COR-L47 (cell line): Measurements from ENCODE around the gene RHOV.

Experiments
- DNase-seq: peaks from one replicate; lab custom pipeline; 2025; lab: John Stamatoyannopoulos, UW

The RHOV gene

GRCh38 chr15:40845036-40845435 is 29.0 kb downstream of the RHOV start:
- no peak for DNase-seq

- peak; percentile 8 for DNase-seq
Observed at GRCh38 chr15:40844696-40845030, 29.4 kb downstream of the RHOV start.

GRCh38 chr15:40843885-40844695 is 29.9 kb downstream of the RHOV start, which contains the start of gene SPINT1:
Gene SPINT1 (plus strand): TSS chr15:40844048. CDS start chr15:40844555, 507 bp downstream.
- DNase-seq, result peak; percentile 23

GRCh38 chr15:40843261-40843884 is 30.7 kb downstream of the RHOV start:
- no peak for DNase-seq

- no peak for DNase-seq
Observed at GRCh38 chr15:40841741-40842140, 32.3 kb downstream of the RHOV start.

- DNase-seq, result no peak
Observed at GRCh38 chr15:40838756-40839155, 35.3 kb downstream of the RHOV start.

- no peak for DNase-seq
Observed at GRCh38 chr15:40836020-40836419, 38.0 kb downstream of the RHOV start.

GRCh38 chr15:40832903-40833302 is 41.1 kb downstream of the RHOV start:
- DNase-seq, result no peak

- no peak for DNase-seq
Observed at GRCh38 chr15:40831861-40832260, 42.2 kb downstream of the RHOV start.

- DNase-seq, result peak; percentile 81
Observed at GRCh38 chr15:40830884-40831283, 43.1 kb downstream of the RHOV start.

- no peak for DNase-seq
Observed at GRCh38 chr15:40829115-40829514, 44.9 kb downstream of the RHOV start.

- no peak for DNase-seq
Observed at GRCh38 chr15:40828447-40829036, 45.5 kb downstream of the RHOV start, which contains the start of gene PPP1R14D. Gene PPP1R14D (minus strand): TSS chr15:40828708. CDS start chr15:40828641, 67 bp downstream.

- DNase-seq, result no peak
Observed at GRCh38 chr15:40826423-40827075, 47.5 kb downstream of the RHOV start.

GRCh38 chr15:40825661-40826422 is 48.2 kb downstream of the RHOV start:
- DNase-seq, result no peak

- no peak for DNase-seq
Observed at GRCh38 chr15:40823572-40824343, 50.3 kb downstream of the RHOV start.
